Neural progenitor cell (in vitro differentiated cells): Measurements from ENCODE around the gene NRG2. TPM values are rescaled to one million over a fixed set of nuclear protein-coding genes. Genes with fewer than 3 reads are reported as not detected.

ENCODE experiments used
- DNase-seq: peaks from one replicate; pipeline ENCODE4 v3.0.0-alpha.2; 2016; ENCODE audit warnings: low spot score
- H2AFZ ChIP-seq: fragments of 200-600 bp; sonication (generic); replicated peaks from 2 replicates; pipeline ENCODE4 v1.6.1; 2016; ENCODE audit warnings: antibody characterized with exemption
- H3F3A ChIP-seq: fragments of 200-600 bp; sonication (generic); 2 replicates; pipeline ENCODE4 v1.6.1; 2016; ENCODE audit warnings: antibody characterized with exemption, low read depth
- H3K27ac ChIP-seq: fragments of 200-600 bp; sonication (generic); 2 replicates; pipeline ENCODE4 v1.5.1; 2016; ENCODE audit warnings: mild to moderate bottlenecking
- H3K27me3 ChIP-seq: fragments of 200-600 bp; sonication (generic); 2 replicates; pipeline ENCODE4 v1.6.1; 2016; ENCODE audit warnings: mild to moderate bottlenecking, moderate library complexity
- H3K36me3 ChIP-seq: fragments of 200-600 bp; sonication (generic); 2 replicates; pipeline ENCODE4 v1.5.1; 2016
- H3K4me1 ChIP-seq: fragments of 200-600 bp; sonication (generic); 2 replicates; pipeline ENCODE4 v1.6.1; 2016; ENCODE audit warnings: mixed run types
- H3K4me2 ChIP-seq: fragments of 200-600 bp; sonication (generic); 2 replicates; pipeline ENCODE4 v1.6.1; 2016
- H3K4me3 ChIP-seq: fragments of 200-600 bp; sonication (generic); 2 replicates; pipeline ENCODE4 v1.5.1; 2016
- H3K79me2 ChIP-seq: fragments of 200-600 bp; sonication (generic); 2 replicates; pipeline ENCODE4 v1.6.1; 2016; ENCODE audit warnings: low read depth
- H3K9ac ChIP-seq: fragments of 200-600 bp; sonication (generic); 2 replicates; pipeline ENCODE4 v1.6.1; 2016
- H3K9me3 ChIP-seq: fragments of 200-600 bp; sonication (generic); 2 replicates; pipeline ENCODE4 v1.5.1; 2016; ENCODE audit warnings: low read depth
- H4K20me1 ChIP-seq: fragments of 200-600 bp; sonication (generic); 2 replicates; pipeline ENCODE4 v1.6.1; 2016; ENCODE audit warnings: low read depth
- H3K27ac Mint-ChIP-seq: 3 replicates; pipeline ENCODE4 v1.8.0; 2021; ENCODE audit warnings: mixed read lengths
- H3K27me3 Mint-ChIP-seq: 2 replicates; pipeline ENCODE4 v1.8.0; 2022; ENCODE audit warnings: low read depth, mild to moderate bottlenecking, inconsistent platforms, moderate library complexity, mixed read lengths; ENCODE audit not compliant: insufficient read depth
- H3K36me3 Mint-ChIP-seq: 3 replicates; pipeline ENCODE4 v1.8.0; 2021; ENCODE audit warnings: mixed read lengths
- H3K4me1 Mint-ChIP-seq: 3 replicates; pipeline ENCODE4 v1.8.0; 2021; ENCODE audit warnings: mixed read lengths
- H3K4me3 Mint-ChIP-seq: 3 replicates; pipeline ENCODE4 v1.8.0; 2021; ENCODE audit warnings: mild to moderate bottlenecking, moderate library complexity, mixed read lengths
- H3K9me3 Mint-ChIP-seq: 3 replicates; pipeline ENCODE4 v1.8.0; 2020; ENCODE audit warnings: mixed read lengths
- EZH2 ChIP-seq: fragments of 200-600 bp; sonication (generic); IDR thresholded peaks from 2 replicates; pipeline ENCODE4 v1.6.1; 2017; ENCODE audit warnings: antibody characterized with exemption, mild to moderate bottlenecking, moderate library complexity
- EZH2phosphoT487 ChIP-seq: fragments of 200-600 bp; sonication (generic); IDR thresholded peaks from 2 replicates; pipeline ENCODE4 v1.6.1; 2017; ENCODE audit warnings: antibody characterized with exemption
- total RNA-seq: library from RNA; depleted of rRNA; stranded (reverse); fragments of >200 nt; gene quantifications from 2 replicates; pipeline ENCODE4 v1.2.3, GENCODE V29; 2015; ENCODE audit warnings: low replicate concordance
- TF ChIP-seq, protein P1 (sequence below): fragments of 200-600 bp; sonication (generic); IDR thresholded peaks from 2 replicates; pipeline ENCODE4 v1.5.1; 2017; ENCODE audit warnings: antibody characterized with exemption, mild to moderate bottlenecking

Gene NRG2
- total RNA-seq, 1 donor from 2014 or later: 0.13 TPM

DNA sequence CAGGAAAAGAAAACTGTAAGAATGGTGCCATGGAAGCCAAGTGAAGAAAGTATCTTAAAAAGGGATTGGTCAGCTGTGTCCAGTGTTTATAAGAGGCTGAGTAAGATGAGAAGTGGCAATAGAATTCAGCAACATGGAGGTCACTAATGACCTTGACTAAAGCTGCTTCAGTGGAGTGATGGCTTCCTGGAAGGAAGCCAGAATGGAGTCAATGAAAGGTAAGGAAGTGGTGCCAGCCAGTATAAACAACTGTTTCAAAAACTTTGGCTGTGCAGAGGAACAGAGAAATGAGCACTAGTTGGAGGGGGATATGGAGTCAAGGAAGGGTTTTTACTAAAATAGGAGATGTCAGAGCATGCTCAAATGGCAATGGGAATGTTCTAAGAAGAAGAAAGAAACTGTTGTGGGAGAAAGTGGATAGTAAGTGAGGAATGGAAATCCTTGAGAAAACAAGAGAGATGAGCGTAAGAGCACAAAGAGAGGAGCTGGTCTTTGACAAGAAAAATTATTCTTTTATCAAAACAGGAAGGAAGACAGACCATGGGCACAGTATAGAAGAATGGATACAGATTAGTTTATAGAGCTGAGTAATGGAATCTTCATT, 11.1 kb upstream of the NRG2 start:
- H3K4me1 Mint-ChIP-seq: no peaks in the 10 kb centered on the region
- no peaks in the 10 kb centered on the region for H3K4me1 ChIP-seq
- H3K36me3 ChIP-seq: no peaks in the 10 kb centered on the region
- no peaks in the 10 kb centered on the region for H4K20me1 ChIP-seq
- peaks cover 97% of the 10 kb centered on the region for H3K27me3 ChIP-seq
- no peak overlapping the region for H2AFZ ChIP-seq
- DNase-seq: no peak
- no peak for TF ChIP-seq EZH2
- TF ChIP-seq, protein P1, sequence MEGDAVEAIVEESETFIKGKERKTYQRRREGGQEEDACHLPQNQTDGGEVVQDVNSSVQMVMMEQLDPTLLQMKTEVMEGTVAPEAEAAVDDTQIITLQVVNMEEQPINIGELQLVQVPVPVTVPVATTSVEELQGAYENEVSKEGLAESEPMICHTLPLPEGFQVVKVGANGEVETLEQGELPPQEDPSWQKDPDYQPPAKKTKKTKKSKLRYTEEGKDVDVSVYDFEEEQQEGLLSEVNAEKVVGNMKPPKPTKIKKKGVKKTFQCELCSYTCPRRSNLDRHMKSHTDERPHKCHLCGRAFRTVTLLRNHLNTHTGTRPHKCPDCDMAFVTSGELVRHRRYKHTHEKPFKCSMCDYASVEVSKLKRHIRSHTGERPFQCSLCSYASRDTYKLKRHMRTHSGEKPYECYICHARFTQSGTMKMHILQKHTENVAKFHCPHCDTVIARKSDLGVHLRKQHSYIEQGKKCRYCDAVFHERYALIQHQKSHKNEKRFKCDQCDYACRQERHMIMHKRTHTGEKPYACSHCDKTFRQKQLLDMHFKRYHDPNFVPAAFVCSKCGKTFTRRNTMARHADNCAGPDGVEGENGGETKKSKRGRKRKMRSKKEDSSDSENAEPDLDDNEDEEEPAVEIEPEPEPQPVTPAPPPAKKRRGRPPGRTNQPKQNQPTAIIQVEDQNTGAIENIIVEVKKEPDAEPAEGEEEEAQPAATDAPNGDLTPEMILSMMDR: no peak
- TF ChIP-seq EZH2phosphoT487: no peak
- no peaks in the 10 kb centered on the region for H3F3A ChIP-seq
- H3K36me3 Mint-ChIP-seq: no peaks in the 10 kb centered on the region
- H3K27ac Mint-ChIP-seq: no peak overlapping the region
- H3K27ac ChIP-seq: no peak overlapping the region
- H3K9ac ChIP-seq: no peak overlapping the region
- no peaks in the 10 kb centered on the region for H3K9me3 ChIP-seq
- no peak overlapping the region for H3K4me3 ChIP-seq
- H3K27me3 Mint-ChIP-seq: no peaks in the 10 kb centered on the region
- H3K9me3 Mint-ChIP-seq: no peaks in the 10 kb centered on the region
- no peaks in the 10 kb centered on the region for H3K79me2 ChIP-seq
- H3K4me3 Mint-ChIP-seq: no peak overlapping the region
- no peak overlapping the region for H3K4me2 ChIP-seq

DNA sequence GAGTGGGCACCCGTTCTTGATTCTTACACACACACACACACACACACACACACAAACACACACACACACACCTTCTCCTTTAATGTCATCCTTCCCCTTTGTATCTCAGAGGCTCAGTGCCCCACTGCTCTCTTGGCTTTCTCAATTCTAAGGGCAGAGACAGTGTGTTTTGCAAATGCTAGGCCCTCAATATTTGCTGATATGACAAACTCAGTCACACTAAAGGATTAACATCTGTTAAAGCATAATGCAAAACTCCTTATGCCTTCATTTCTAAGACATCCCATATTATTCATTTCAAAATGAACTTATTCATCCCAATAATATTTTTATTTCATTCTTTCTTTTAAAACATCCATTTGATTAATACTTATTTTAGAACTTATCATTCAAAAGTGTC, 8.9 kb upstream of the NRG2 start:
- no peaks in the 10 kb centered on the region for H3K9me3 ChIP-seq
- Mint-ChIP-seq H3K27me3 (peaks cover 4% of the 10 kb centered on the region), H3K4me3 (no peak overlapping the region), H3K27ac (no peak overlapping the region), H3K36me3 (no peaks in the 10 kb centered on the region), H3K9me3 (no peaks in the 10 kb centered on the region), H3K4me1 (no peaks in the 10 kb centered on the region)
- no peak overlapping the region for H3K27ac ChIP-seq
- no peak overlapping the region for H3K4me3 ChIP-seq
- H3K9ac ChIP-seq: no peak overlapping the region
- H2AFZ ChIP-seq: no peak overlapping the region
- TF ChIP-seq, protein P1: no peak
- TF ChIP-seq EZH2 (no peak), EZH2phosphoT487 (no peak)
- DNase-seq: no peak
- peaks cover 93% of the 10 kb centered on the region for H3K27me3 ChIP-seq
- H3K36me3 ChIP-seq: no peaks in the 10 kb centered on the region
- no peaks in the 10 kb centered on the region for H3K79me2 ChIP-seq
- H3F3A ChIP-seq: no peaks in the 10 kb centered on the region
- no peaks in the 10 kb centered on the region for H4K20me1 ChIP-seq
- H3K4me1 ChIP-seq: no peaks in the 10 kb centered on the region
- H3K4me2 ChIP-seq: no peak overlapping the region

DNA sequence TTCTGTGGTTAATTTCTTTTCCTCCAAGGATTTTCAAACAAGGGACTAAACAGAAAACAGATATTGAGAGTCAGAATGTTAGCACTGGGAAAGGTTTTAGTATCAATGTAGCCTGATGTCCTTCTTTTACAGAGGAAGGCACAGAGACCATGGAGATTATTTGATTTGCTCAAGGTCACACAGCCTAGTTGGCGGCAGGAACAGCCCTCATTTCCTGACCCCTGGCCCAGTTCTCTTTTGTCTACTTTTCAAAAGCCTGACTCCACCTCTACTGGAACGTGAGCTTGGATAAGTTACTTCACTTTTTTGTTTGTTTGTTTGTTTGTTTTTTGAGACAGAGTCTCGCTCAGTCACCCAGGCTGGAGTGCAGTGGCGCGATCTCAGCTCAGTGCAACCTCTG, 6.6 kb upstream of the NRG2 start:
- H2AFZ ChIP-seq: no peak overlapping the region
- no peaks in the 10 kb centered on the region for H3K9me3 ChIP-seq
- DNase-seq: no peak
- H3K79me2 ChIP-seq: no peaks in the 10 kb centered on the region
- H3K9ac ChIP-seq: no peak overlapping the region
- H3K27ac ChIP-seq: no peak overlapping the region
- no peak overlapping the region for H3K4me3 ChIP-seq
- H3K4me2 ChIP-seq: no peak overlapping the region
- no peak overlapping the region for H3K27ac Mint-ChIP-seq
- no peaks in the 10 kb centered on the region for H3K4me1 ChIP-seq
- no peaks in the 10 kb centered on the region for H3K4me1 Mint-ChIP-seq
- no peak overlapping the region for H3K4me3 Mint-ChIP-seq
- H3K36me3 ChIP-seq: no peaks in the 10 kb centered on the region
- peaks cover 6% of the 10 kb centered on the region for H3K27me3 Mint-ChIP-seq
- no peaks in the 10 kb centered on the region for H3K9me3 Mint-ChIP-seq
- no peaks in the 10 kb centered on the region for H3K36me3 Mint-ChIP-seq
- no peaks in the 10 kb centered on the region for H3F3A ChIP-seq
- peaks cover 88% of the 10 kb centered on the region for H3K27me3 ChIP-seq
- H4K20me1 ChIP-seq: no peaks in the 10 kb centered on the region
- TF ChIP-seq EZH2phosphoT487: no peak
- no peak for TF ChIP-seq EZH2
- TF ChIP-seq, protein P1: no peak
